Activated gamma-delta T cell (primary cell): Measurements from ENCODE around the gene BCL7C.
"Not testable (repeated sequence)": the region's sequence is repeated elsewhere in the genome, so short reads cannot be mapped to it uniquely, and the experiment has no call there.

ENCODE experiments used
- DNase-seq: peaks from one replicate; lab custom pipeline; 2025; lab: John Stamatoyannopoulos, UW

BCL7C gene

DNA sequence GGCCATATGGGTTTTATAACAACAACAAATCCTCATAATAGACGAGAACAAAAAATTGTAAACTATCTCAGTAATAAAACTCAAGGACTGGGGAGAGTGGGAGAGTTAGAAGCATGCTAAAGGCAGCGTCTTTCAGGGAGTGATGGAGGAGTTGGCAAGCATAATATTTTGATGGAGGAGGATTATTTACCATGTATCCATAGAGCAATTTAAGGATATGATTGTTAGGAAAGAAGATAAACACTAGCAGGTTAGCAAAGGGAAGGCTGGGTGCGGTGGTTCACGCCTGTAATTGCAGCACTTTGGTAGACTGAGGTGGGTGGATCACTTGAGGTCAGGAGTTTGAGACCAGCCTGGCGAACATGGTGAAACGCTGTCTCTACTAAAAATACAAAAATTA lies 27.8 kb downstream of the BCL7C start:
- DNase-seq, result no peak

DNA sequence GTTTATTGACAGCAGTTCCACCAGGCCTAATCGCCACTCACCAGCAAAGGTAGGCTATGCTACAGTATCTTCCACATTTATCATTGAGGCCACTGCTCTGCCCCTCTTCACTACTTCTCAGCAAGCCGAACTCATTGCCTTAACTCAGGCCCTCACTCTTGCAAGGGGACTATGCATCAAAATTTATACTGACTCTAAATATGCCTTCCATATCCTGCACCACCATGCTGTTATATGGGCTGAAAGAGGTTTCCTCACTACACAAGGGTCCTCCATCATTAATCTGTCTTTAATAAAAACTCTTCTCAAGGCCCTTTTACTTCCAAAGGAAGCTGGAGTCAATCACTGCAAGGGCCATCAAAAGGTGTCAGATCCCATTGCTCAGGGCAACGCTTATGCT lies 30.7 kb downstream of the BCL7C start:
- not testable (repeated sequence) for DNase-seq

- not testable (repeated sequence) for DNase-seq
Observed at GRCh38 chr16:30860729-30861128, 33.1 kb downstream of the BCL7C start.

DNA sequence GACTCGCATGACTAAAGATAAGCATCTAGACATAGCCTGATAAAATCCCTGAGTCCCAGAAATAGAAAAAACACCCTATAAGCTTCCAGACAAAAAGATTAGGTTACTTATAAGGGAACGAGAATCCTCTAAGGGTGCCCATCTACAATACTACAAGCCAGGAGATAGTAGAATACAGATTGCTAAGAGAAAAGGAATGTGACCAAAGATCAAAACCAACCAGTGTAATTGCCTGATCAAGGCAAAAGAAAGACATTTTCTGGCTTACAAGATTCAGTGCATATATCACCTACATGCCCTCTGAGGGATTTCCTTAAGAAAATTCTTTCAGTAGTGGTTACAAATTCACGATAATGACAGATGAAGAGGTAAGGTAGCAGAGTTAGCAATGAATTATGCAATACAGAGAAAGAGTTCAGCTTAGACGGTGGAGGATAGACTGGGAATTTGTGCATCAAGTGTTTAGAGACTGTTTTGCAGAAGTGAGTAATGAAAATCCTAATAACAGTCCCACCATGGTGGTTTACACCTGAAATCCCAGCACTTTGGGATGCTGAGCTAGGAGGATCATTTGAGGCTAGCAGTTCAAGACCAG lies 35.0 kb downstream of the BCL7C start:
- no peak for DNase-seq

DNA sequence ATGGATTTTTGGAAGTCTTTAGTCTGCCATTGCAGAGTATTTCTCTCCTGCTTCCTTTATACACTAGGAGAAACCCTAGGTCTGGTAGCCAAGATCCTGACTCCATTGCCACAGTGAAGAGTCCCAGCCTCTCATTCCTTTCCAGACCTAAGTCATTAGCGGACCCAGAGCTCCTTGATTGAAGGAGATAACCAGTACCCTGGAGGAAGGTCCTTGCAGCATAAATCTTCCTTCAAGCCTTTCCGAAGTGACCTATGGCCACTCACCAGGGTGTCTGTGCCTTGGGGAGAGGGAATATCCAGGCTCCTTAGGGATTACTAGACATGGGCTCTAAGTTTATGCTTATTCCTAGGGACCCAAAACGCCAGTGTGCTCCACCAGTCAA lies 35.8 kb downstream of the BCL7C start:
- no peak for DNase-seq

GRCh38 chr16:30853758-30854157 lies 40.1 kb downstream of the BCL7C start:
- no peak for DNase-seq

GRCh38 chr16:30850246-30850645 lies 43.6 kb downstream of the BCL7C start:
- DNase-seq, result no peak

GRCh38 chr16:30846649-30847402 lies 47.1 kb downstream of the BCL7C start:
- no peak for DNase-seq

GRCh38 chr16:30844671-30845449 lies 49.0 kb downstream of the BCL7C start:
- DNase-seq, result no peak

GRCh38 chr16:30844346-30844670 lies 49.6 kb downstream of the BCL7C start:
- no peak for DNase-seq

GRCh38 chr16:30843501-30843900 lies 50.4 kb downstream of the BCL7C start:
- no peak for DNase-seq

GRCh38 chr16:30842971-30843370 lies 50.9 kb downstream of the BCL7C start:
- DNase-seq, result no peak

- DNase-seq, result no peak
Observed at GRCh38 chr16:30841332-30841731, 52.5 kb downstream of the BCL7C start.

DNA sequence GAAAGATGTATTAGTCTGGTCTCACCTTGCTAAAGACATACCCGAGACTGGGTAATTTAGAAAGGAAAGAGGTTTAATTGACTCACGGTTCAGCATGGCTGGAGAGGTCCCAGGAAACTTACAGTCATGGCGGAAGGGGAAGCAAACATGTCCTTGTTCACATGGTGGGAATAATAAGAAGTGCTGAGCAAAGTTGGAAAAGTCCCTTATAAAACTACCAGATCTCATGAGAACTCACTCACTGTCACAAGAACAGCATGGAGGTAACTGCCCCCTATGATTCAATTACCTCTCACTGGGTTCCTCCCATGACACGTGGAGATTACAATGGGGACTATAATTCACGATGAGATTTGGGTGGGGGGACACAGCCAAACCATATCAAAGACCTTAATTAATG lies 53.3 kb downstream of the BCL7C start:
- no peak for DNase-seq

- DNase-seq, result no peak
Observed at GRCh38 chr16:30839523-30840227, 54.2 kb downstream of the BCL7C start.

DNA sequence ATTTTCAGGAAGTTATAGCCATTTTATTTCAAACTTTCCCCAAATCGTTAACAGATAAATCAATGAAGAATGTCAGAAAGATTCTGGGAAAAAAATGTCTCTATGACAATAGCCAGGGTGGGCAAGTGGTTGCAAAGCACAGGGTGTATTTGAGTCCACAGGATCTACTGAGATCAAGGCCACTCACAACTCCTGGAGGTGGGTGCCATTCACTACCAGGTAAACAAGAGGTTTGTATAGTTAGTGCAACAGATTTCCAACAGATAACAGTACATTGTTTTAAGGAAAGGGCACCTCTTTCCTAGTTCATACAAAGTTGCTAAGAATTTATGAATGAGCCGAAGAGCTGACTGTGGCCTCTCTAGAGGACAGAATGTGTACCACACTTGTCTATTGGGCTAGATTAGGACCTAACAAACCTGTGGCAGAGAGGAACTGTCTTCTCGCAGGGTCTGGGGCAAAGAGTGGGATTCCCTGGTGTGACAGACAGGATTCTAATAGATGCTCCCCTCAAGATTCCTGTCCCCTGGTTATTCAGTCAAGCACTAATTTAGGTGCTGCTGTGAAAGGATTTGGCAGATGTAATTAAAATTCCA lies 54.9 kb downstream of the BCL7C start:
- DNase-seq, result no peak

- DNase-seq, result no peak
Observed at GRCh38 chr16:30837904-30838303, 56.0 kb downstream of the BCL7C start.
